GM23338 (cell line): ENCODE results near the gene VPS4A. TPM values are rescaled to one million over a fixed set of nuclear protein-coding genes. Genes with fewer than 3 reads are reported as not detected.

Experiments used
- ATAC-seq: fragments of 200-7000 bp; cut with Tn5 transposase; 3 replicates; pipeline ENCODE4 v1.9.1; 2020
- DNase-seq: peaks from one replicate; pipeline ENCODE4 v3.0.0-alpha.2; 2015; ENCODE audit warnings: low spot score
- H2AFZ ChIP-seq: fragments of 200-600 bp; sonication (generic); 2 replicates; pipeline ENCODE4 v1.8.0; 2016; ENCODE audit warnings: antibody characterized with exemption, mild to moderate bottlenecking, moderate library complexity
- H3F3A ChIP-seq: fragments of 200-600 bp; sonication (generic); replicated peaks from 2 replicates; pipeline ENCODE4 v1.8.0; 2017; ENCODE audit warnings: antibody characterized with exemption, mixed run types, low read depth
- H3K27ac ChIP-seq: fragments of 200-600 bp; sonication (generic); 2 replicates; pipeline ENCODE4 v1.6.1; 2016; ENCODE audit warnings: low read depth
- H3K27me3 ChIP-seq: fragments of 200-600 bp; sonication (generic); 2 replicates; pipeline ENCODE4 v1.8.0; 2016; ENCODE audit warnings: mild to moderate bottlenecking, mixed run types, moderate library complexity; ENCODE audit not compliant: insufficient read depth
- H3K36me3 ChIP-seq: fragments of 200-600 bp; sonication (generic); 2 replicates; pipeline ENCODE4 v1.8.0; 2016; ENCODE audit warnings: mild to moderate bottlenecking; ENCODE audit not compliant: insufficient read depth
- H3K4me1 ChIP-seq: fragments of 200-600 bp; sonication (generic); 2 replicates; pipeline ENCODE4 v1.8.0; 2016; ENCODE audit warnings: mild to moderate bottlenecking, moderate library complexity; ENCODE audit not compliant: insufficient read depth
- H3K4me2 ChIP-seq: fragments of 200-600 bp; sonication (generic); 2 replicates; pipeline ENCODE4 v1.7.1; 2017; ENCODE audit warnings: mixed run types
- H3K4me3 ChIP-seq: fragments of 200-600 bp; sonication (generic); 2 replicates; pipeline ENCODE4 v1.6.1; 2016; ENCODE audit warnings: mixed run types
- H3K79me2 ChIP-seq: fragments of 200-600 bp; sonication (generic); replicated peaks from 2 replicates; pipeline ENCODE4 v1.8.0; 2017; ENCODE audit warnings: mild to moderate bottlenecking; ENCODE audit not compliant: insufficient read depth
- H3K9me2 ChIP-seq: fragments of 200-600 bp; sonication (generic); 2 replicates; pipeline ENCODE4 v1.8.0; 2017; ENCODE audit not compliant: insufficient read depth
- H4K20me1 ChIP-seq: fragments of 200-600 bp; sonication (generic); replicated peaks from 2 replicates; pipeline ENCODE4 v1.8.0; 2017; ENCODE audit warnings: mild to moderate bottlenecking; ENCODE audit not compliant: insufficient read depth
- H3K27ac Mint-ChIP-seq: 2 replicates; pipeline ENCODE4 v1.8.0; 2020; ENCODE audit warnings: inconsistent platforms, mild to moderate bottlenecking, moderate library complexity, mixed read lengths
- H3K27me3 Mint-ChIP-seq: 3 replicates; pipeline ENCODE4 v1.8.0; 2022; ENCODE audit warnings: low read depth, mild to moderate bottlenecking, moderate library complexity, mixed read lengths, inconsistent platforms; ENCODE audit not compliant: insufficient read depth, poor library complexity
- H3K36me3 Mint-ChIP-seq: 3 replicates; pipeline ENCODE4 v1.8.0; 2021; ENCODE audit warnings: low read depth, mild to moderate bottlenecking, inconsistent platforms, moderate library complexity, mixed read lengths
- H3K4me1 Mint-ChIP-seq: 3 replicates; pipeline ENCODE4 v1.8.0; 2020; ENCODE audit warnings: mild to moderate bottlenecking, inconsistent platforms, mixed read lengths
- H3K4me3 Mint-ChIP-seq: 3 replicates; pipeline ENCODE4 v1.8.0; 2021; ENCODE audit warnings: moderate library complexity, mild to moderate bottlenecking, inconsistent platforms, mixed read lengths
- H3K9me3 Mint-ChIP-seq: 3 replicates; pipeline ENCODE4 v1.8.0; 2020; ENCODE audit warnings: moderate library complexity, mild to moderate bottlenecking, inconsistent platforms, mixed read lengths
- CREB1 ChIP-seq: fragments of 250-450 bp; sonication (Bioruptor Pico); IDR thresholded peaks from 2 replicates; pipeline ENCODE4 v1.5.0; 2020; ENCODE audit warnings: low read depth, mild to moderate bottlenecking, moderate library complexity
- EZH2phosphoT487 ChIP-seq: fragments of 200-600 bp; sonication (generic); IDR thresholded peaks from one replicate; pipeline ENCODE4 v1.8.1; 2018; ENCODE audit warnings: antibody characterized with exemption; ENCODE audit not compliant: unreplicated experiment
- NANOG ChIP-seq: IDR thresholded peaks from 2 replicates; pipeline ENCODE4 v1.6.1; 2016; ENCODE audit warnings: antibody characterized with exemption, borderline replicate concordance
- POLR2AphosphoS5 ChIP-seq: IDR thresholded peaks from 2 replicates; pipeline ENCODE4 v1.6.1; 2016; ENCODE audit warnings: antibody characterized with exemption, low read depth
- STAT1 ChIP-seq: IDR thresholded peaks from one replicate; pipeline ENCODE4 v1.6.1; 2016; ENCODE audit warnings: antibody characterized with exemption; ENCODE audit not compliant: unreplicated experiment
- ZNF114 ChIP-seq: fragments of 250-450 bp; sonication (Bioruptor Pico); IDR thresholded peaks from 2 replicates; pipeline ENCODE4 v1.5.0; 2020; ENCODE audit warnings: mild to moderate bottlenecking, moderate library complexity
- ZNF331 ChIP-seq: fragments of 250-450 bp; sonication (Bioruptor Pico); IDR thresholded peaks from 2 replicates; pipeline ENCODE4 v1.5.0; 2020; ENCODE audit warnings: low read depth, mild to moderate bottlenecking, moderate library complexity
- polyA plus RNA-seq: library from polyadenylated mRNA; unstranded; fragments of >200 nt; fragmentation: Nextera tagmentation; extraction: Ambion mirVana; gene quantifications from 2 replicates; pipeline ENCODE4 v1.2.1, GENCODE V29; 2016
- total RNA-seq: library from RNA; depleted of rRNA; stranded (reverse); fragments of >200 nt; shearing (Covaris generic); gene quantifications from 2 replicates; pipeline ENCODE4 v1.2.3, GENCODE V29; 2014
- TF ChIP-seq, protein P1 (sequence below): IDR thresholded peaks from one replicate; pipeline ENCODE4 v1.6.1; 2018; ENCODE audit warnings: antibody characterized with exemption; ENCODE audit not compliant: unreplicated experiment
- TF ChIP-seq, protein P2 (sequence below): fragments of 250-450 bp; sonication (Bioruptor Pico); IDR thresholded peaks from 2 replicates; pipeline ENCODE4 v1.5.0; 2020; ENCODE audit warnings: mild to moderate bottlenecking, moderate library complexity

VPS4A gene
- total and polyA plus RNA-seq, 2 experiments from 2014 or later, result 29.1 to 32.7 TPM

DNA sequence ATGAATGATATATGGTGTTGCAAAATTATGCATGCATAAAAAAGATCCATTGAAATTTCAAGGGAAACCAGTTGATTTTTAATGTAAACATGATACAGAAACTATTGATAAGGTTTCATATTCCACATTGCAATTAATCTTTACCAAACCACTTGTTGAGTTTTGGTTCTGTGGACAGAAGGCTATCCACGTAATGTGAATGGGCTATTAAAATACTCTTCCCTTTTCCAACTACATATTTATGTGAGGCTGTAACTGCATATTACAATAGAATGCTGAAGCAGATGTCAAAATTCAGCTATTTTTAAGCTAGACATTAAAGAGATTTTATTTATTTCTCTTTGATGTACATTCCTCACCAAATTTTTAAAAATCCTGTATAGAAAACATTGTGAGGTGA is 33.7 kb upstream of the VPS4A start:
- Mint-ChIP-seq H3K36me3 (peaks cover 7% of the 10 kb centered on the region; the same call in 1 of the 3 replicates), H3K27ac (no peak overlapping the region), H3K9me3 (no peaks in the 10 kb centered on the region), H3K4me3 (no peak overlapping the region), H3K27me3 (no peaks in the 10 kb centered on the region), H3K4me1 (no peaks in the 10 kb centered on the region)
- TF ChIP-seq, protein P1, sequence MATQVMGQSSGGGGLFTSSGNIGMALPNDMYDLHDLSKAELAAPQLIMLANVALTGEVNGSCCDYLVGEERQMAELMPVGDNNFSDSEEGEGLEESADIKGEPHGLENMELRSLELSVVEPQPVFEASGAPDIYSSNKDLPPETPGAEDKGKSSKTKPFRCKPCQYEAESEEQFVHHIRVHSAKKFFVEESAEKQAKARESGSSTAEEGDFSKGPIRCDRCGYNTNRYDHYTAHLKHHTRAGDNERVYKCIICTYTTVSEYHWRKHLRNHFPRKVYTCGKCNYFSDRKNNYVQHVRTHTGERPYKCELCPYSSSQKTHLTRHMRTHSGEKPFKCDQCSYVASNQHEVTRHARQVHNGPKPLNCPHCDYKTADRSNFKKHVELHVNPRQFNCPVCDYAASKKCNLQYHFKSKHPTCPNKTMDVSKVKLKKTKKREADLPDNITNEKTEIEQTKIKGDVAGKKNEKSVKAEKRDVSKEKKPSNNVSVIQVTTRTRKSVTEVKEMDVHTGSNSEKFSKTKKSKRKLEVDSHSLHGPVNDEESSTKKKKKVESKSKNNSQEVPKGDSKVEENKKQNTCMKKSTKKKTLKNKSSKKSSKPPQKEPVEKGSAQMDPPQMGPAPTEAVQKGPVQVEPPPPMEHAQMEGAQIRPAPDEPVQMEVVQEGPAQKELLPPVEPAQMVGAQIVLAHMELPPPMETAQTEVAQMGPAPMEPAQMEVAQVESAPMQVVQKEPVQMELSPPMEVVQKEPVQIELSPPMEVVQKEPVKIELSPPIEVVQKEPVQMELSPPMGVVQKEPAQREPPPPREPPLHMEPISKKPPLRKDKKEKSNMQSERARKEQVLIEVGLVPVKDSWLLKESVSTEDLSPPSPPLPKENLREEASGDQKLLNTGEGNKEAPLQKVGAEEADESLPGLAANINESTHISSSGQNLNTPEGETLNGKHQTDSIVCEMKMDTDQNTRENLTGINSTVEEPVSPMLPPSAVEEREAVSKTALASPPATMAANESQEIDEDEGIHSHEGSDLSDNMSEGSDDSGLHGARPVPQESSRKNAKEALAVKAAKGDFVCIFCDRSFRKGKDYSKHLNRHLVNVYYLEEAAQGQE, result no peak
- TF ChIP-seq CREB1 (CRISPR knock-in tag) (no peak), ZNF331 (CRISPR knock-in tag) (no peak), NANOG (no peak)
- Histone ChIP-seq H3K9me2 (no peaks in the 10 kb centered on the region), H3K4me2 (no peak overlapping the region), H2AFZ (no peak overlapping the region), H3F3A (no peaks in the 10 kb centered on the region; the same call in 1 of the 2 replicates), H3K4me1 (no peaks in the 10 kb centered on the region), H3K27me3 (no peaks in the 10 kb centered on the region), H4K20me1 (no peaks in the 10 kb centered on the region), H3K79me2 (no peaks in the 10 kb centered on the region; the same call in 1 of the 2 replicates), H3K36me3 (no peaks in the 10 kb centered on the region), H3K4me3 (no peak overlapping the region), H3K27ac (no peak overlapping the region)
- no peak for DNase-seq
- no peak for ATAC-seq

DNA sequence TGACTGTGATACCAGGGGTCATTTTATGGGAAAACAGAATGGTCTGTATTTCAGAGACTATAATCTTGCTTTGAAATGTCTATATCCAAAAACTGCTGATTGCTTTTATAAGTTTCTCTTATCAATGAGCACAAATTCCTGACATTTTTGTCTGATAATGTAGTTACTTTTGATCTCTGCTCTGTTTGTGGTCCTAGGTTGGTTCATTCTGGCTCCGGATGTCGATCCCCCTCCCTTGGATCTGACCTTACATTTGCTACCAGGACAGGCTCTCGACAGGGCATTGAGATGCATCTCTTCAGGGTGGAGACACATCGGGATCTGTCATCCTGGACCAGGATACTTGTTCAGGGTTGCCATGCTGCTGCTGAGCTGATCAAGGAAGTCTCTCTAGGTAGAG is 27.3 kb upstream of the VPS4A start:
- H3K79me2 ChIP-seq, result no peaks in the 10 kb centered on the region
- Mint-ChIP-seq H3K9me3 (no peaks in the 10 kb centered on the region), H3K27ac (no peak overlapping the region), H3K27me3 (peaks cover 2% of the 10 kb centered on the region), H3K36me3 (peaks cover 7% of the 10 kb centered on the region; the same call in 1 of the 3 replicates), H3K4me3 (no peak overlapping the region), H3K4me1 (no peaks in the 10 kb centered on the region)
- H3K36me3 ChIP-seq, result no peaks in the 10 kb centered on the region
- H3K27me3 ChIP-seq, result no peaks in the 10 kb centered on the region
- no peak overlapping the region for H3K4me2 ChIP-seq
- no peak overlapping the region for H2AFZ ChIP-seq
- H3F3A ChIP-seq, result 0 out of 2 replicates have a peak, but pooled peaks cover 8% of the 10 kb centered on the region
- no peaks in the 10 kb centered on the region for H3K9me2 ChIP-seq
- no peak overlapping the region for H3K4me3 ChIP-seq
- ATAC-seq (no peak), DNase-seq (no peak)
- peaks cover 6% of the 10 kb centered on the region; the same call in 1 of the 2 replicates for H4K20me1 ChIP-seq
- no peaks in the 10 kb centered on the region for H3K4me1 ChIP-seq
- H3K27ac ChIP-seq, result 0 out of 2 replicates have a peak overlapping the region, but pooled peaks have one; percentile 16
- no peak for TF ChIP-seq ZNF114 (CRISPR knock-in tag)
- no peak for TF ChIP-seq CREB1 (CRISPR knock-in tag)
- TF ChIP-seq EZH2phosphoT487, result no peak
- TF ChIP-seq, protein P2, sequence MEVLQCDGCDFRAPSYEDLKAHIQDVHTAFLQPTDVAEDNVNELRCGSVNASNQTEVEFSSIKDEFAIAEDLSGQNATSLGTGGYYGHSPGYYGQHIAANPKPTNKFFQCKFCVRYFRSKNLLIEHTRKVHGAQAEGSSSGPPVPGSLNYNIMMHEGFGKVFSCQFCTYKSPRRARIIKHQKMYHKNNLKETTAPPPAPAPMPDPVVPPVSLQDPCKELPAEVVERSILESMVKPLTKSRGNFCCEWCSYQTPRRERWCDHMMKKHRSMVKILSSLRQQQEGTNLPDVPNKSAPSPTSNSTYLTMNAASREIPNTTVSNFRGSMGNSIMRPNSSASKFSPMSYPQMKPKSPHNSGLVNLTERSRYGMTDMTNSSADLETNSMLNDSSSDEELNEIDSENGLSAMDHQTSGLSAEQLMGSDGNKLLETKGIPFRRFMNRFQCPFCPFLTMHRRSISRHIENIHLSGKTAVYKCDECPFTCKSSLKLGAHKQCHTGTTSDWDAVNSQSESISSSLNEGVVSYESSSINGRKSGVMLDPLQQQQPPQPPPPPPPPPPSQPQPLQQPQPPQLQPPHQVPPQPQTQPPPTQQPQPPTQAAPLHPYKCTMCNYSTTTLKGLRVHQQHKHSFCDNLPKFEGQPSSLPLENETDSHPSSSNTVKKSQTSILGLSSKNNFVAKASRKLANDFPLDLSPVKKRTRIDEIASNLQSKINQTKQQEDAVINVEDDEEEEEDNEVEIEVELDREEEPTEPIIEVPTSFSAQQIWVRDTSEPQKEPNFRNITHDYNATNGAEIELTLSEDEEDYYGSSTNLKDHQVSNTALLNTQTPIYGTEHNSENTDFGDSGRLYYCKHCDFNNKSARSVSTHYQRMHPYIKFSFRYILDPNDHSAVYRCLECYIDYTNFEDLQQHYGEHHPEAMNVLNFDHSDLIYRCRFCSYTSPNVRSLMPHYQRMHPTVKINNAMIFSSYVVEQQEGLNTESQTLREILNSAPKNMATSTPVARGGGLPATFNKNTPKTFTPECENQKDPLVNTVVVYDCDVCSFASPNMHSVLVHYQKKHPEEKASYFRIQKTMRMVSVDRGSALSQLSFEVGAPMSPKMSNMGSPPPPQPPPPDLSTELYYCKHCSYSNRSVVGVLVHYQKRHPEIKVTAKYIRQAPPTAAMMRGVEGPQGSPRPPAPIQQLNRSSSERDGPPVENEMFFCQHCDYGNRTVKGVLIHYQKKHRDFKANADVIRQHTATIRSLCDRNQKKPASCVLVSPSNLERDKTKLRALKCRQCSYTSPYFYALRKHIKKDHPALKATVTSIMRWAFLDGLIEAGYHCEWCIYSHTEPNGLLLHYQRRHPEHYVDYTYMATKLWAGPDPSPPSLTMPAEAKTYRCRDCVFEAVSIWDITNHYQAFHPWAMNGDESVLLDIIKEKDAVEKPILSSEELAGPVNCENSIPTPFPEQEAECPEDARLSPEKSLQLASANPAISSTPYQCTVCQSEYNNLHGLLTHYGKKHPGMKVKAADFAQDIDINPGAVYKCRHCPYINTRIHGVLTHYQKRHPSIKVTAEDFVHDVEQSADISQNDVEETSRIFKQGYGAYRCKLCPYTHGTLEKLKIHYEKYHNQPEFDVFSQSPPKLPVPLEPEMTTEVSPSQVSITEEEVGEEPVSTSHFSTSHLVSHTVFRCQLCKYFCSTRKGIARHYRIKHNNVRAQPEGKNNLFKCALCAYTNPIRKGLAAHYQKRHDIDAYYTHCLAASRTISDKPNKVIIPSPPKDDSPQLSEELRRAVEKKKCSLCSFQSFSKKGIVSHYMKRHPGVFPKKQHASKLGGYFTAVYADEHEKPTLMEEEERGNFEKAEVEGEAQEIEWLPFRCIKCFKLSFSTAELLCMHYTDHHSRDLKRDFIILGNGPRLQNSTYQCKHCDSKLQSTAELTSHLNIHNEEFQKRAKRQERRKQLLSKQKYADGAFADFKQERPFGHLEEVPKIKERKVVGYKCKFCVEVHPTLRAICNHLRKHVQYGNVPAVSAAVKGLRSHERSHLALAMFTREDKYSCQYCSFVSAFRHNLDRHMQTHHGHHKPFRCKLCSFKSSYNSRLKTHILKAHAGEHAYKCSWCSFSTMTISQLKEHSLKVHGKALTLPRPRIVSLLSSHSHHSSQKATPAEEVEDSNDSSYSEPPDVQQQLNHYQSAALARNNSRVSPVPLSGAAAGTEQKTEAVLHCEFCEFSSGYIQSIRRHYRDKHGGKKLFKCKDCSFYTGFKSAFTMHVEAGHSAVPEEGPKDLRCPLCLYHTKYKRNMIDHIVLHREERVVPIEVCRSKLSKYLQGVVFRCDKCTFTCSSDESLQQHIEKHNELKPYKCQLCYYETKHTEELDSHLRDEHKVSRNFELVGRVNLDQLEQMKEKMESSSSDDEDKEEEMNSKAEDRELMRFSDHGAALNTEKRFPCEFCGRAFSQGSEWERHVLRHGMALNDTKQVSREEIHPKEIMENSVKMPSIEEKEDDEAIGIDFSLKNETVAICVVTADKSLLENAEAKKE, result no peak
- no peak for TF ChIP-seq NANOG
- no peak for TF ChIP-seq STAT1
- TF ChIP-seq POLR2AphosphoS5, result no peak
- TF ChIP-seq ZNF331 (CRISPR knock-in tag), result no peak
